ENCODE results near the gene PGLYRP2.
"Not testable (repeated sequence)": the region's sequence is repeated elsewhere in the genome, so short reads cannot be mapped to it uniquely, and the experiment has no call there.

- TF ChIP-seq, protein P1, sequence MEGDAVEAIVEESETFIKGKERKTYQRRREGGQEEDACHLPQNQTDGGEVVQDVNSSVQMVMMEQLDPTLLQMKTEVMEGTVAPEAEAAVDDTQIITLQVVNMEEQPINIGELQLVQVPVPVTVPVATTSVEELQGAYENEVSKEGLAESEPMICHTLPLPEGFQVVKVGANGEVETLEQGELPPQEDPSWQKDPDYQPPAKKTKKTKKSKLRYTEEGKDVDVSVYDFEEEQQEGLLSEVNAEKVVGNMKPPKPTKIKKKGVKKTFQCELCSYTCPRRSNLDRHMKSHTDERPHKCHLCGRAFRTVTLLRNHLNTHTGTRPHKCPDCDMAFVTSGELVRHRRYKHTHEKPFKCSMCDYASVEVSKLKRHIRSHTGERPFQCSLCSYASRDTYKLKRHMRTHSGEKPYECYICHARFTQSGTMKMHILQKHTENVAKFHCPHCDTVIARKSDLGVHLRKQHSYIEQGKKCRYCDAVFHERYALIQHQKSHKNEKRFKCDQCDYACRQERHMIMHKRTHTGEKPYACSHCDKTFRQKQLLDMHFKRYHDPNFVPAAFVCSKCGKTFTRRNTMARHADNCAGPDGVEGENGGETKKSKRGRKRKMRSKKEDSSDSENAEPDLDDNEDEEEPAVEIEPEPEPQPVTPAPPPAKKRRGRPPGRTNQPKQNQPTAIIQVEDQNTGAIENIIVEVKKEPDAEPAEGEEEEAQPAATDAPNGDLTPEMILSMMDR (IDR thresholded peaks at IDR 0.05; ENCODE audit: low read depth, low read length, poor library complexity, severe bottlenecking) = not testable (repeated sequence)
- not testable (repeated sequence) for TF ChIP-seq EZH2phosphoT487 (IDR thresholded peaks at IDR 0.05; ENCODE audit: borderline replicate concordance, low read length)
Observed at GRCh38 chr19:15485768-15486167, 6.5 kb upstream of the PGLYRP2 start.

Measured in DOHH2 (cell line).